GM23248 (cell line): ENCODE measurements around the gene CCDC85C.

Experiments
- EZH2 ChIP-seq: fragments of 200-600 bp; sonication (generic); IDR thresholded peaks from 2 replicates; pipeline ENCODE4 v1.6.1; 2018; ENCODE audit warnings: antibody characterized with exemption, mild to moderate bottlenecking; ENCODE audit not compliant: insufficient read depth, poor library complexity, severe bottlenecking
- EZH2phosphoT487 ChIP-seq: fragments of 200-600 bp; sonication (generic); IDR thresholded peaks from 2 replicates; pipeline ENCODE4 v1.6.1; 2018; ENCODE audit warnings: antibody characterized with exemption, moderate library complexity, mild to moderate bottlenecking, low read depth; ENCODE audit not compliant: insufficient read depth

- TF ChIP-seq EZH2 (no peak), EZH2phosphoT487 (no peak)
Measured at GRCh38 chr14:99459481-99460100, 144.4 kb downstream of the CCDC85C start.
